Heart left ventricle (tissue), 13 donors: ENCODE data around the gene OXCT2.
"Not testable (repeated sequence)": the region's sequence is repeated elsewhere in the genome, so short reads cannot be mapped to it uniquely, and the experiment has no call there.

Experiments
- POLR2A ChIP-seq, 2 donors: fragments of 450-650 bp; IDR thresholded peaks; one replicate each; pipeline ENCODE4 v1.6.1; 2017; ENCODE audit warnings: antibody characterized with exemption in 2 of 2, mild to moderate bottlenecking in 2 of 2, moderate library complexity in 2 of 2
- TF ChIP-seq, protein P1 (sequence below), 12 donors: fragments of 200-600 bp; sonication (generic) in 4 of 12; IDR thresholded peaks; one replicate each; pipeline versions ENCODE4 v1.5.0 to v1.8.0; 2018 to 2022; ENCODE audit warnings: antibody characterized with exemption in 12 of 12, mild to moderate bottlenecking in 5 of 12
- donor health status: ischemic (EF 13 %, LVEDD 7.1; RV severe dilation, severe dysfunction).
- donor health status: DM: no; HTN: yes; CAD: no.
- donor health status: DM: no; HTN: no; CAD: no.
- donor health status: ischemic (EF 25% LVEDD 6.9; RV normal size, moderate dysfunction).
- donor health status: ischemic (EF 25% LVEDD 5.7; RV mildly dilated, moderate dysfunction).
- donor health status: ischemic (EF 35%, LVEDD 5.7; RV mildly dilated, moderate dysfunction).
- donor health status: nonischemic (EF 11% LVEDD 7.7; RV severe dilation, severe dysfunction).
- donor health status: DM: yes; HTN: yes; CAD: no.
- donor health status: PGD.
- donor health status: ischemic (EF 29% LVEDD 5.4; RV normal size, mild dysfunction).
- donor health status: nonischemic (EF 23%, LVEDD 6.1; RV moderate dilation, normal function).

DNA sequence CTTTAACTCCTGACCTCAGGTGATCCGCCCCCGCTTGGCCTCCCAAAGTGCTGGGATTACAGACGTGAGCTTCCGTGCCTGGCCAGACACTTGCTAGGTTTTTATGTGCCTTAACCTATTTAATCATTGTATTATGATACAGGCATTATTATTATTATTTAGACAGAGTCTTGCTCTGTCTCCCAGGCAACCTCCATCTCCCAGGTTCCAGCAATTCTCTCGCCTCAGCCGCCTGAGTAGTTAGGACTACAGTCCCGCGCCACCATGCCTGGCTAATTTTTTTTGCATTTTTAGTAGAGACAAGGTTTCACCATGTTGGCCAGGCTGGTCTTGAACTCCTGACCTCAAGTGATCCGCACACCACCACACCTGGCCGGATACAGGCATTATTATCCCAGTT, 11.5 kb upstream of the OXCT2 start:
- TF ChIP-seq, protein P1, sequence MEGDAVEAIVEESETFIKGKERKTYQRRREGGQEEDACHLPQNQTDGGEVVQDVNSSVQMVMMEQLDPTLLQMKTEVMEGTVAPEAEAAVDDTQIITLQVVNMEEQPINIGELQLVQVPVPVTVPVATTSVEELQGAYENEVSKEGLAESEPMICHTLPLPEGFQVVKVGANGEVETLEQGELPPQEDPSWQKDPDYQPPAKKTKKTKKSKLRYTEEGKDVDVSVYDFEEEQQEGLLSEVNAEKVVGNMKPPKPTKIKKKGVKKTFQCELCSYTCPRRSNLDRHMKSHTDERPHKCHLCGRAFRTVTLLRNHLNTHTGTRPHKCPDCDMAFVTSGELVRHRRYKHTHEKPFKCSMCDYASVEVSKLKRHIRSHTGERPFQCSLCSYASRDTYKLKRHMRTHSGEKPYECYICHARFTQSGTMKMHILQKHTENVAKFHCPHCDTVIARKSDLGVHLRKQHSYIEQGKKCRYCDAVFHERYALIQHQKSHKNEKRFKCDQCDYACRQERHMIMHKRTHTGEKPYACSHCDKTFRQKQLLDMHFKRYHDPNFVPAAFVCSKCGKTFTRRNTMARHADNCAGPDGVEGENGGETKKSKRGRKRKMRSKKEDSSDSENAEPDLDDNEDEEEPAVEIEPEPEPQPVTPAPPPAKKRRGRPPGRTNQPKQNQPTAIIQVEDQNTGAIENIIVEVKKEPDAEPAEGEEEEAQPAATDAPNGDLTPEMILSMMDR (IDR thresholded peaks at IDR 0.05), result not testable (repeated sequence)
- not testable (repeated sequence) for TF ChIP-seq POLR2A (IDR thresholded peaks at IDR 0.05)
